Skeletal muscle satellite cell (primary cell): ENCODE data around the gene SLC25A11. TPM values are rescaled to one million over a fixed set of nuclear protein-coding genes. Genes with fewer than 3 reads are reported as not detected.

Experiments
- H3K27me3 ChIP-seq: 2 replicates; pipeline ENCODE4 v1.7.0; 2013; ENCODE audit warnings: low read length; ENCODE audit not compliant: control insufficient read depth, insufficient read depth
- H3K36me3 ChIP-seq: 2 replicates; pipeline ENCODE4 v1.7.0; 2013; ENCODE audit warnings: mild to moderate bottlenecking, control low read depth, low read length; ENCODE audit not compliant: insufficient read depth
- H3K4me1 ChIP-seq: 2 replicates; pipeline ENCODE4 v1.7.0; 2013; ENCODE audit warnings: low read length; ENCODE audit not compliant: control insufficient read depth, insufficient read depth
- H3K4me2 ChIP-seq: 2 replicates; pipeline ENCODE4 v1.7.0; 2013; ENCODE audit warnings: mild to moderate bottlenecking, low read length
- H3K4me3 ChIP-seq: 2 replicates; pipeline ENCODE4 v1.7.0; 2013; ENCODE audit warnings: low read length
- H3K9ac ChIP-seq: 2 replicates; pipeline ENCODE4 v1.7.0; 2013; ENCODE audit warnings: mild to moderate bottlenecking, low read depth, low read length, moderate library complexity
- H3K9me3 ChIP-seq: replicated peaks from 2 replicates; pipeline ENCODE4 v1.7.0; 2013; ENCODE audit warnings: mild to moderate bottlenecking, control low read depth, low read length
- total RNA-seq: library from RNA; depleted of rRNA; stranded (reverse); fragments of >200 nt; gene quantifications from 2 replicates; pipeline ENCODE4 v1.2.3, GENCODE V29; 2012; rRNA removed

SLC25A11 gene, protein sequence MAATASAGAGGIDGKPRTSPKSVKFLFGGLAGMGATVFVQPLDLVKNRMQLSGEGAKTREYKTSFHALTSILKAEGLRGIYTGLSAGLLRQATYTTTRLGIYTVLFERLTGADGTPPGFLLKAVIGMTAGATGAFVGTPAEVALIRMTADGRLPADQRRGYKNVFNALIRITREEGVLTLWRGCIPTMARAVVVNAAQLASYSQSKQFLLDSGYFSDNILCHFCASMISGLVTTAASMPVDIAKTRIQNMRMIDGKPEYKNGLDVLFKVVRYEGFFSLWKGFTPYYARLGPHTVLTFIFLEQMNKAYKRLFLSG
- 49.2 and 64.9 TPM in 2 replicates for total RNA-seq

DNA sequence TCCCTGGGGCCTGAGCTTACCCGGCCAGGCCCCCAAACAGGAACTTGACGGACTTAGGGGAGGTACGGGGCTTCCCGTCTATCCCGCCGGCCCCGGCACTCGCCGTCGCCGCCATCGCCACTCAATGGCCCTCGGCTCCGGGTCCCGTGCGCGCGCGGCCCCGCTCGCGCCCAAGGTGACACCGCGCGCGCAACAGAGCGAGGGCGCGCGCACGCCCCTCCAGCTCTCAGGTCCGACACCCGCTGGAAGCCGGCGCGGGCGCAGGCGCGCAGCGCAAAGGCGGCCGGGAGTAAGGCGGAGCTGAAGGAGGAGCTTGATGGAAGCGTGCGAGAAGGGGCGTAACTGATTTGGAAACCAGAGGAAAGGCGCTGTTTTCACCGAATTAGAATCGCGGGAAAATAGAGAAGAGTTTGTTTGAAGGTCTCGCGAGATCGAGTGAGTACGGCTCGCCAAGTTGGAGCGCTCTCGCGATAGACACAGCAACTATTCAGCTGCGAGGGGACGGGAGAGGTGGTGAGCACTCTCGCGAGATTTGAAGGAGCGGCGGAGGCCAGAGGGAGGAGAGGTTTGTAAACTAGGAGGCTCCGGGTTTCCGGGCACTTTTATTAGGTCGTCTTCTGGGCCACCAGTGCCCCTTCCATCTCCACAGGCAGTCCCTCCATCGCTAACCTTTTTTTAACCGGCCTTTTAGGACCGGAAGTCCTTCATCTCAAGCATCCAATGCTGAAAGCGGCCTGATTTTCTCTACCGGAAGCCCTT lies at the start of gene SLC25A11, which contains the start of gene RNF167:
Gene SLC25A11 (minus strand): TSS at position 251 of the 759 bp plus-strand sequence. CDS start 136 bp downstream, at position 115.
Gene RNF167 (plus strand): TSS at position 473 of the 759 bp plus-strand sequence. CDS start 642 bp downstream, outside the sequence.
- no peaks in the 10 kb centered on the region for H3K27me3 ChIP-seq
- peak within 1 kb of the TSS; percentile 94 for H3K9ac ChIP-seq
- H3K36me3 ChIP-seq, result peaks cover 46% of the 10 kb centered on the region
- H3K4me1 ChIP-seq, result peaks cover 38% of the 10 kb centered on the region
- no peaks in the 10 kb centered on the region for H3K9me3 ChIP-seq
- peak within 1 kb of the TSS; percentile 90 for H3K4me3 ChIP-seq
- peak within 1 kb of the TSS; percentile 99 for H3K4me2 ChIP-seq

DNA sequence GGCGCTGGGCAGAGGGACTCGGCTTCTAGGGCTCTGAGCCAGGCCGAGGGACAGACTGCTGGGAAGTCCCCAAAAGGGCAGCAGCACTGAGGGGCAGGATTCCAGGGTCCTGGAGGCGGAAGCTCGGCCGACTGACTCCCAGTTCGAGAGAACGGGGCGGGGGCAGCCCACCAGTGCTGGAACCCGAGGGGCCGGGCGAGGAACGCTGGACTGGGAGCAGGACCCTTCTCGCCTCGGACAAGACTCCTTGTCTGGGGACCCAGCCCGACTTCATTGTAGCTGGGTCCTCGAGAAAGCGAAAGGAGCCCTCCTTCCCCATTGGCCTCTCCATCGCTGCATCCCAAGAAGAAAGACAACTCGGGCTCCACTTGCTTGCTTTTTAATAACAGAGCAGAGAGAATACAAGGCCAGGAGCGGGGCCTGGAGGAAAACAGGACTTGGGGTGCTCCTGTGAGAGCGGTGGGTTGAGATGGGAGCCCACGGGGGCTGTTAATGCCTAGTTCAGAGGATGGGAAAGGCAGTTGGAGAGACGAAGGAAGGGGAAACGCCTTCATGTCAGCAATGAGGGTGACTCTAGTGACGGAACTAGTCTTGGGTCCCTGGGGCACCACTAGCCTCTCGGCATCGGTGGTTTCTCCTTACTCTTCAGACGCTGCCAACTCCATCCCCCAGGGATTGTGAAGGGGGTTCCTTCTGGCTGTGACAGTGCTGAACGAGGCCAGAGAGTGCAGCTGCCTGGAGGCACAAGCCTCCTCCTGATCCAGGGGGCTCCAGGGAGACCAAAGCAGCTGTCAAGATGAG lies 48.1 kb upstream of the SLC25A11 start:
- Histone ChIP-seq H3K27me3 (no peaks in the 10 kb centered on the region), H3K4me3 (peak overlapping the region; percentile 99), H3K4me1 (peaks cover 25% of the 10 kb centered on the region), H3K4me2 (peak overlapping the region; percentile 91), H3K36me3 (peaks cover under 1% of the 10 kb centered on the region), H3K9me3 (no peaks in the 10 kb centered on the region), H3K9ac (peak overlapping the region; percentile 86)

DNA sequence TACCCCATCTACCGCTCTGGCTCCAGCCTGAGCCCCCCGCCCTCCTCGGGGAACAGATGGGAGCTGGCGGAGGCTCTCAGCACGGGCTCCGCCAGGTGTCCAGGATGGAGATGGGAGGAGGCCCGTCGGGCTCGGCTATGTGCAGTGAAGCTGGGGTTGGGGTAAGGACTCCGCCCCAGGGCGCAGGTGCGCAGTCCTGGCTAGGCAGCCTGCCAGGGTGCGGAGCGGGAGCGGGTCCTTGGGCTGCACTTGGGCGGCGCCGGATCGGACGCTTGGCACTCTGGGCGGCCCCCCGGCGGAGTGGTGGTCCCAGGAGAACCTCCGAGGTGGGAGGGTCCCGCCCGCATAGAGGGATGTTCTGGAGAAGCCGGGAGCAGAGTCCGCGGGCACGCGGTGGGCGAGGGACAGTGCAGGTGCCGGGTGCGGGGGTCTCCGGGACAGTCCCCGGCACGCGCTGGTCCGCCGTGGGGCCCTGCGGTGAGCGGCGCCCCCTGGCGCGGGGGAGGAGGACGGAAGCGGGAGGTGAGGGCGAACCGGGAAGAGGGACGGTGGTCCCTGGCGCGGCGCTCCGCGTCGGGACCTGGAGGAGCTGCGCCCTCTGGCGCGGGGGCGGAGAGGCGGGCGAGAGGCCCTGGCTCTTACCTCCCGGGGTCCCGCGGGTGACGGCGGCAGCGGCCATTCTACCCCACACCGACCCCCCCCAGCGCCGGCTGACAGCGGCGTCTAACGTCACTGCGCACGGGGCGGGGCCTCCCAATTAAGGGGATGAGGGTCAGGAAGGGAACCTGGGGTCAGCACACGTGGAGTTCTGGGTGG lies 47.3 kb upstream of the SLC25A11 start, which contains the start of gene CAMTA2:
Gene CAMTA2 (minus strand): TSS at position 725 of the 816 bp plus-strand sequence. CDS start 1,453 bp downstream, outside the sequence.
- Histone ChIP-seq H3K27me3 (no peaks in the 10 kb centered on the region), H3K36me3 (peaks cover 8% of the 10 kb centered on the region), H3K4me1 (peaks cover 33% of the 10 kb centered on the region), H3K4me3 (peak within 1 kb of the TSS; percentile 99), H3K9me3 (no peaks in the 10 kb centered on the region), H3K9ac (peak within 1 kb of the TSS; percentile 86), H3K4me2 (peak within 1 kb of the TSS; percentile 91)

DNA sequence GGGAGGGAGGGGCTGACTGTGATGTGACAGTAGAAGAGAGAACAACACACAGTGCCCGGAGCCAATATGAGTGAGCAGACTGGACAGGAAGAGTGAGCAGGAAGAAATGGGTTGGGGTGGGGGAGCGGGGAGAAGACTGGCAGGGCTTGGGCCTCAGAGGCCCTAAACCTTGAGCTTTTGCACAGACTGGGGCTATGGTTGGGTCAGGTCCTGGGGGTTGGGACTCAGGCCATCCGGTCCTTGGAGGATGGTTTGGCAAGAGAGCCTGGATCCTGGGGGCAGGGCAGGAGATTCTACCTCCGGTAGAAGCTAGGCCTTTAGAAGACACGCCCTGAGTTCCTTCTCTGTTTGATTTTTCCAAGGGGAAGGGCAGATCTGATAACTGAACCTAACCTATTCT lies 46.6 kb upstream of the SLC25A11 start:
- H3K27me3 ChIP-seq, result no peaks in the 10 kb centered on the region
- H3K9me3 ChIP-seq, result no peaks in the 10 kb centered on the region
- H3K4me3 ChIP-seq, result peak overlapping the region; percentile 99
- peaks cover 33% of the 10 kb centered on the region for H3K4me1 ChIP-seq
- H3K9ac ChIP-seq, result peak overlapping the region; percentile 86
- peaks cover 14% of the 10 kb centered on the region for H3K36me3 ChIP-seq
- peak overlapping the region; percentile 91 for H3K4me2 ChIP-seq

DNA sequence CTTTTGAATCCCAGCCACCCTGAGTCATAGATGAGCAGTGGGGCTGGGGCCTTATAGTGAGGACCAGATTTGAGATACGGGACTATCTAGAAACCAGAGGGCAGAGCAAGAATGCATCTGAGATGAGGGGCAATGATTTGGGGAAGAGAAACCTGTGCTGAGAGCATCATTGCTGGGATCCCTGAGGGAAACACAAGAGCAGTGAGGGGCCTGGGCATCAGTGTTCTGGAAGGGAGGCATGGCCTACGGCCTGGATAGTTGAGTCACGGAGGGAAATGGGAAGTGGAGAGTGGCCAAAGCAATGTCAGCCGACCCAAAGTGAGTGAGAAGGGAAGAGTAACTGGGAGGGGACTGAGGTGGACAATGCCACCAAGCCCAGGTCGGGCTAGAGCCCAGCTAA lies 42.5 kb upstream of the SLC25A11 start:
- Histone ChIP-seq H3K9me3 (no peaks in the 10 kb centered on the region), H3K36me3 (peaks cover 48% of the 10 kb centered on the region), H3K4me1 (peaks cover 21% of the 10 kb centered on the region), H3K9ac (no peak overlapping the region), H3K4me2 (no peak overlapping the region), H3K4me3 (no peak overlapping the region), H3K27me3 (no peaks in the 10 kb centered on the region)

DNA sequence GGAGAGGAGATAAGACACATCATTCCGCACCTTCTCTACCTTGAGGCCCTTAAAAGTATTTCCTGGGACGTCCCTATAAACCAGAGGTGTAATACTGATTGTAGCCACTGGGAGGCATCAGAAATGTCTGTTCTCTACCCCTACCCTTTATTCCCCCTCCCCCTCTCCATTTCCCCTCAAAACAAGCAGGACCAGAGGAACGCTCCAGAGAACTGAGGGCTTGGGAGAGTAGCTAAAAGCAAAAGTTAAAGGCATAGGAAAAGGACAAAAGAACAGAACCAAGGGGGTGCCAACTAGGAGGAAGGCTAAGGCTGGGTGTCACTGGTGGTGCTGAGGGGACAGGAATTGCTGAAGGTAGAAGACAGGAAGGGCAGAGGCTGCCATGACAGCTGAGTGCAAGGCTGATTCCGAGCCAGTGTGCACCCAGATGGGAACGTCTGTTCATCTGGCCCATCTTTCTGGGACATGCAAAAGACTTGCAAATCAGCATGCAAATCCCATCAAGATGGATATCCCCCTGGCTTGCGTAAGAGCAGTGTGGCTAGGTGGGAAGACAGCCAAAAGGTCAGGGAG lies 40.9 kb upstream of the SLC25A11 start:
- no peaks in the 10 kb centered on the region for H3K9me3 ChIP-seq
- no peaks in the 10 kb centered on the region for H3K27me3 ChIP-seq
- peaks cover 57% of the 10 kb centered on the region for H3K36me3 ChIP-seq
- H3K4me1 ChIP-seq, result peaks cover 9% of the 10 kb centered on the region
- H3K9ac ChIP-seq, result no peak overlapping the region
- no peak overlapping the region for H3K4me2 ChIP-seq
- no peak overlapping the region for H3K4me3 ChIP-seq

DNA sequence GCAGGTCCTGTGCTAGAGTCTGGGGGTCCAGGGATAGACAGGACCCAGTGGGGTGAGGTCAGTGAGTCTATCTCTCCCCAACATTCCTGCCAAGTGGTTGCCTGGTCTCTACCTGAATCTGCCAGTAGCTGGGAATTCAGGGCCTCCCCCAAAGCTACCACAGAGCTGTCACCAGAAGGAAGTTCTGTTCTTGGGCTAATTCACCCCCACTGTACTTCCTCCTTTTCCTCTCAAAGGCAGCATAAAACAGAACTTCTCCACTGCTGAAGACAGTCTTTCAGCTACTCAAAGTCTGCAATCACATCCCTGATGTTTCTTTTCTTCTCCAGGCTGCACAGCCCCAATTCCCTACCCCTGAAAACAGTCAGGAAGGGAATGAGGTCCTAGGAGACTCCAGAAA lies 38.9 kb upstream of the SLC25A11 start:
- H3K9ac ChIP-seq, result no peak overlapping the region

DNA sequence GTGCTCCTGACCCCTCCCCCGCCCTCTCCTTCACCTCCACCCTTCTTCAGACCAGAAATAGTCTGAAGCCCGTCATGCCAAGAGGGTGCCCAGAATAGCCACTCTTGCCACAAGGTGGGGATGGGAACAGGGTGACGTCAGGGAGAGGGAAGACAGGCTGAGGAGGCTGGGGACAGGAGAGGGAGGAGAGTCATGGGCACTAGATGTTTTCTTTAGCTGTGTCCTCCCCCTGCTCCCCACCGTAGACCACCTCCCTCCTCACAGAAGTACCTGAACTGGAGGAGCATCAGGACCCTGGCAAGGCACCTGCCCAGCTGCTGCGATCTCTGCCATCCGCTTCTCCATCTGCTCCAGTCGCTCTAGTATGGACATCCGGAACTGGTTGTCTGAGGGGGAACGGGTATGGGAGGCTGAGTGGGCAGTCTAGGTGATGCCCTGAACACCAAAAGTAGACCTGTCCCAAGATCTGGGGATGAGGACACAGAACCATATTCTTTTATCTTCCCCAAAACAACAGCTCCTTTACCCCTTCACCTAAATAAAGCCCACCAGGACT lies 34.3 kb upstream of the SLC25A11 start:
- Histone ChIP-seq H3K4me3 (no peak overlapping the region), H3K36me3 (peaks cover 78% of the 10 kb centered on the region), H3K9ac (no peak overlapping the region), H3K4me2 (no peak overlapping the region), H3K9me3 (no peaks in the 10 kb centered on the region), H3K27me3 (no peaks in the 10 kb centered on the region), H3K4me1 (peaks cover 11% of the 10 kb centered on the region)

More for the DNA sequence above, 38.9 kb upstream of the SLC25A11 start:
- Histone ChIP-seq H3K4me3 (no peak overlapping the region), H3K9me3 (no peaks in the 10 kb centered on the region), H3K27me3 (no peaks in the 10 kb centered on the region), H3K4me2 (no peak overlapping the region), H3K36me3 (peaks cover 73% of the 10 kb centered on the region), H3K4me1 (peaks cover 8% of the 10 kb centered on the region)

DNA sequence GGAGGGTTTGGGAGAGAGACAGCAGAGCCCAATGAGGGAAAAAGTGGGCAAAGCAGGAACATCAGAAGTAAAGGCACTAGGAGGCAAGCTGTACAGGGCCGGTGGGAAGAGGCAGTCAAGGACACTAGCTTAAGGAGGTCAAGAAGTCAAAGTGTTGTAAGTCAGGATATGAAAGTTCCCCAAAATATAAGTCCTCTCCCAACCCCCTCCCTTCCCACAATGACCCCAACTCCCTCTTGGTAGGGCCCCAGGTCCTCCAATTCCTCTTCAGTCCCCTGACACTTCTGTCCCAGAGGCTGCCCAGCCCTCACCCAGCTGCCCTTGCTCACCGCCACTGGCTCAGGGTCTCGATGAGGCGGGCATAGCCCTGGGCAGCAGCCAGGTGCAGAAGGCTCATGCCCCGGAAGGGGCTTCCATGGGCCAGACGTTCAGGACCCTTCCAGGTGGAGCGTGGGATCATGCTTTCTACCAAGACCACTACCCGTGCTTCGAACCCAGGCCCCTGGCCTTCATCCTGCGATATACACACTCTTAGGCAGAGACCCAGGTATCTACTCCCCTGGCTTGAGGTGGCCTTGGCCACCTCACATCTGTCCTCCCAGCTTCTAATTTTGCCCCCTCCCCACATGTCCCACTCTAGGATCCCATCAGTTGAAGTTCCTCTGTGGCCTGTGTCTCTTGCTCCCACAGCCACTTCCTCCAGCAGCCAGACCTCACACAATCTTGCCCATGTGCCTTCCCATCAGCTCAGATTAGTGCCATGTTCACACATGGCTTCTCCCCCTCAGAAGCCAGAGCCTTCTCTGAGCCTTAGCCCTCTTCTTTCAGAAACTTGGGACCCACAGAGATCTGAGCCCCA lies 33.6 kb upstream of the SLC25A11 start:
- H3K36me3 ChIP-seq, result peaks cover 72% of the 10 kb centered on the region
- no peak overlapping the region for H3K4me3 ChIP-seq
- no peak overlapping the region for H3K4me2 ChIP-seq
- no peaks in the 10 kb centered on the region for H3K27me3 ChIP-seq
- H3K4me1 ChIP-seq, result peaks cover 18% of the 10 kb centered on the region
- H3K9me3 ChIP-seq, result no peaks in the 10 kb centered on the region
- no peak overlapping the region for H3K9ac ChIP-seq
